Skeletal muscle tissue (tissue), 4 donors: Measurements from ENCODE around the gene ARMH4. TPM values are rescaled to one million over a fixed set of nuclear protein-coding genes. Genes with fewer than 3 reads are reported as not detected.

Source experiments
- H3K27ac ChIP-seq: one replicate; pipeline ENCODE4 v1.7.0; 2013; ENCODE audit warnings: mild to moderate bottlenecking, low read depth, low read length, inconsistent platforms
- H3K27me3 ChIP-seq, 3 donors: one replicate each; pipeline ENCODE4 v1.7.0; 2013; ENCODE audit warnings: low read length in 3 of 3; ENCODE audit not compliant: control insufficient read depth in 3 of 3, insufficient read depth in 3 of 3
- H3K36me3 ChIP-seq, 3 donors: one replicate each; pipeline ENCODE4 v1.7.0; 2013; ENCODE audit warnings: low read length in 3 of 3; ENCODE audit not compliant: control insufficient read depth in 3 of 3, insufficient read depth in 3 of 3
- H3K4me1 ChIP-seq, 3 donors: one replicate each; pipeline ENCODE4 v1.7.0; 2013; ENCODE audit warnings: low read length in 3 of 3, mild to moderate bottlenecking in 3 of 3; ENCODE audit not compliant: control insufficient read depth in 3 of 3, insufficient read depth in 3 of 3
- H3K4me3 ChIP-seq, 3 donors: one replicate each; pipeline ENCODE4 v1.7.0; 2013; ENCODE audit warnings: low read length in 3 of 3
- H3K9ac ChIP-seq, 3 donors: one replicate each; pipeline ENCODE4 v1.7.0; 2013; ENCODE audit warnings: low read length in 3 of 3, mild to moderate bottlenecking in 3 of 3, moderate library complexity in 2 of 3, low read depth in 1 of 3
- H3K9me3 ChIP-seq, 3 donors: one replicate each; pipeline ENCODE4 v1.7.0; 2013; ENCODE audit warnings: low read length in 3 of 3; ENCODE audit not compliant: control insufficient read depth in 3 of 3
- total RNA-seq: library from RNA; depleted of rRNA; stranded (reverse); fragments of >200 nt; gene quantifications from one replicate; pipeline ENCODE4 v1.2.3, GENCODE V29; 2014
- donor health status: Osteomylitis.

ARMH4 gene
- total RNA-seq, result 6.8 TPM

GRCh38 chr14:58152014-58152857 lies at the start of gene ARMH4:
Gene ARMH4, minus strand, starts transcription at chr14:58152213. Its CDS starts 12,855 bp downstream, at chr14:58139358.
- no peak within 1 kb of the TSS for H3K27ac ChIP-seq
- no peaks in the 10 kb centered on the region for H3K36me3 ChIP-seq
- peaks cover 5 to 19% (median 10%) of the 10 kb centered on the region in 3 donors for H3K4me1 ChIP-seq
- H3K27me3 ChIP-seq, result peaks cover 0 to 23% (median 5%) of the 10 kb centered on the region in 3 donors
- no peaks in the 10 kb centered on the region for H3K9me3 ChIP-seq
- H3K9ac ChIP-seq, result peak within 1 kb of the TSS; percentile 63 to 78 (median 73)
- H3K4me3 ChIP-seq, result peak within 1 kb of the TSS; percentile 82 to 86 (median 83)

GRCh38 chr14:58200846-58201245 lies 48.8 kb upstream of the ARMH4 start:
- Histone ChIP-seq H3K27ac (peak overlapping the region; percentile 93), H3K4me1 (peaks cover 7 to 12% (median 10%) of the 10 kb centered on the region in 3 donors)

GRCh38 chr14:58200480-58200841 lies 48.4 kb upstream of the ARMH4 start:
- Histone ChIP-seq H3K4me3 (peak overlapping the region; percentile 89 to 96 (median 96)), H3K27me3 (no peaks in the 10 kb centered on the region), H3K9me3 (no peaks in the 10 kb centered on the region), H3K4me1 (peaks cover 7 to 12% (median 10%) of the 10 kb centered on the region in 3 donors), H3K27ac (peak overlapping the region; percentile 93), H3K9ac (peak overlapping the region; percentile 89 to 97 (median 92)), H3K36me3 (peaks cover 0 to 5% (median 2%) of the 10 kb centered on the region in 3 donors)

More at GRCh38 chr14:58200846-58201245, 48.8 kb upstream of the ARMH4 start:
- H3K9me3 ChIP-seq, result no peaks in the 10 kb centered on the region
- H3K27me3 ChIP-seq, result no peaks in the 10 kb centered on the region
- peak overlapping the region; percentile 89 to 96 (median 96) for H3K4me3 ChIP-seq
- peak overlapping the region; percentile 89 to 97 (median 92) for H3K9ac ChIP-seq
- peaks cover 0 to 5% (median 2%) of the 10 kb centered on the region in 3 donors for H3K36me3 ChIP-seq

GRCh38 chr14:58199726-58200479 lies 47.9 kb upstream of the ARMH4 start, which contains the start of gene ACTR10:
Gene ACTR10, plus strand, starts transcription at chr14:58200149. Its CDS starts 69 bp downstream, at chr14:58200218.
- Histone ChIP-seq H3K4me1 (peaks cover 7 to 12% (median 10%) of the 10 kb centered on the region in 3 donors), H3K27me3 (no peaks in the 10 kb centered on the region), H3K27ac (peak within 1 kb of the TSS; percentile 93), H3K36me3 (peaks cover 0 to 5% (median 2%) of the 10 kb centered on the region in 3 donors), H3K9ac (peak within 1 kb of the TSS; percentile 89 to 97 (median 92)), H3K9me3 (no peaks in the 10 kb centered on the region), H3K4me3 (peak within 1 kb of the TSS; percentile 89 to 96 (median 96))

GRCh38 chr14:58198086-58198485 lies 46.1 kb upstream of the ARMH4 start:
- Histone ChIP-seq H3K4me1 (peaks cover 7 to 12% (median 10%) of the 10 kb centered on the region in 3 donors), H3K9me3 (no peaks in the 10 kb centered on the region), H3K4me3 (no peak overlapping the region), H3K27me3 (no peaks in the 10 kb centered on the region), H3K36me3 (peaks cover 0 to 2% (median 0%) of the 10 kb centered on the region in 3 donors), H3K9ac (no peak overlapping the region), H3K27ac (no peak overlapping the region)

- Histone ChIP-seq H3K27ac (no peak overlapping the region), H3K9me3 (no peaks in the 10 kb centered on the region), H3K4me3 (no peak overlapping the region), H3K36me3 (no peaks in the 10 kb centered on the region), H3K27me3 (no peaks in the 10 kb centered on the region), H3K9ac (no peak overlapping the region), H3K4me1 (peaks cover 4 to 8% (median 7%) of the 10 kb centered on the region in 3 donors)
Measured at GRCh38 chr14:58196198-58196597, 44.2 kb upstream of the ARMH4 start.

- H3K9me3 ChIP-seq, result no peaks in the 10 kb centered on the region
- H3K27me3 ChIP-seq, result no peaks in the 10 kb centered on the region
- H3K4me1 ChIP-seq, result no peaks in the 10 kb centered on the region
- H3K4me3 ChIP-seq, result no peak overlapping the region
- no peak overlapping the region for H3K9ac ChIP-seq
- H3K36me3 ChIP-seq, result no peaks in the 10 kb centered on the region
- H3K27ac ChIP-seq, result no peak overlapping the region
Measured at GRCh38 chr14:58193542-58193941, 41.5 kb upstream of the ARMH4 start.

- no peaks in the 10 kb centered on the region for H3K9me3 ChIP-seq
- no peak overlapping the region for H3K9ac ChIP-seq
- H3K4me3 ChIP-seq, result no peak overlapping the region
- H3K4me1 ChIP-seq, result no peaks in the 10 kb centered on the region
- no peak overlapping the region for H3K27ac ChIP-seq
- H3K36me3 ChIP-seq, result no peaks in the 10 kb centered on the region
- H3K27me3 ChIP-seq, result no peaks in the 10 kb centered on the region
Measured at GRCh38 chr14:58191763-58192601, 40.0 kb upstream of the ARMH4 start.

- Histone ChIP-seq H3K9me3 (no peaks in the 10 kb centered on the region), H3K9ac (no peak overlapping the region), H3K27ac (no peak overlapping the region), H3K4me1 (no peaks in the 10 kb centered on the region), H3K27me3 (no peaks in the 10 kb centered on the region), H3K36me3 (no peaks in the 10 kb centered on the region), H3K4me3 (no peak overlapping the region)
Measured at GRCh38 chr14:58189176-58189575, 37.2 kb upstream of the ARMH4 start.
